SK-N-MC (cell line): Measurements from ENCODE around the gene ASH1L.

ENCODE experiments used
- EZH2 ChIP-seq: fragments of 200-600 bp; sonication (generic); IDR thresholded peaks from one replicate; pipeline ENCODE4 v1.6.1; 2017; ENCODE audit warnings: antibody characterized with exemption
- POLR2AphosphoS5 ChIP-seq: IDR thresholded peaks from 2 replicates; pipeline ENCODE4 v1.6.1; 2012; ENCODE audit warnings: mild to moderate bottlenecking, low read depth, low read length, borderline replicate concordance

- TF ChIP-seq POLR2AphosphoS5 (no peak), EZH2 (no peak)
Measured at GRCh38 chr1:155334962-155335361, 227.6 kb downstream of the ASH1L start.
